Chondrocyte (in vitro differentiated cells): ENCODE data around the gene MPZL2. TPM values are rescaled to one million over a fixed set of nuclear protein-coding genes. Genes with fewer than 3 reads are reported as not detected.

ENCODE experiments used
- DNase-seq: peaks from one replicate; pipeline ENCODE4 v3.0.0; 2021; ENCODE audit warnings: mixed read lengths, low spot score
- H3K27ac Mint-ChIP-seq: one replicate; pipeline ENCODE4 v1.8.0; 2021; ENCODE audit warnings: mild to moderate bottlenecking, moderate library complexity, mixed read lengths; ENCODE audit not compliant: unreplicated experiment
- H3K27me3 Mint-ChIP-seq: 2 replicates; pipeline ENCODE4 v1.8.0; 2021; ENCODE audit warnings: low read depth, mixed read lengths
- H3K36me3 Mint-ChIP-seq: 2 replicates; pipeline ENCODE4 v1.8.0; 2021; ENCODE audit warnings: low read depth, mixed read lengths
- H3K4me1 Mint-ChIP-seq: 2 replicates; pipeline ENCODE4 v1.8.0; 2021; ENCODE audit warnings: low read depth, mild to moderate bottlenecking, mixed read lengths
- H3K4me3 Mint-ChIP-seq: one replicate; pipeline ENCODE4 v1.8.0; 2021; ENCODE audit warnings: mild to moderate bottlenecking, moderate library complexity, mixed read lengths; ENCODE audit not compliant: unreplicated experiment
- H3K9me3 Mint-ChIP-seq: 2 replicates; pipeline ENCODE4 v1.8.0; 2021; ENCODE audit warnings: low read depth, mixed read lengths
- CTCF ChIP-seq: fragments of 200-600 bp; sonication (generic); IDR thresholded peaks from 2 replicates; pipeline ENCODE4 v1.5.0; 2021; ENCODE audit warnings: antibody characterized with exemption, mild to moderate bottlenecking, moderate library complexity
- total RNA-seq: library from RNA; stranded (reverse); gene quantifications from 3 replicates; pipeline ENCODE4 v1.2.1, GENCODE V29; 2021

Gene MPZL2
- total RNA-seq, 1 donor from 2014 or later: not detected

GRCh38 chr11:118238421-118238820, 25.7 kb downstream of the MPZL2 start:
- no peaks in the 10 kb centered on the region for H3K9me3 Mint-ChIP-seq
- no peak for DNase-seq
- H3K27me3 Mint-ChIP-seq: peaks cover 46% of the 10 kb centered on the region
- H3K36me3 Mint-ChIP-seq: no peaks in the 10 kb centered on the region
- H3K27ac Mint-ChIP-seq: no peak overlapping the region
- TF ChIP-seq CTCF: no peak
- H3K4me1 Mint-ChIP-seq: peaks cover 6% of the 10 kb centered on the region
- no peak overlapping the region for H3K4me3 Mint-ChIP-seq

- H3K9me3 Mint-ChIP-seq: no peaks in the 10 kb centered on the region
- no peaks in the 10 kb centered on the region for H3K4me1 Mint-ChIP-seq
- no peak overlapping the region for H3K4me3 Mint-ChIP-seq
- DNase-seq: no peak
- peaks cover 31% of the 10 kb centered on the region for H3K27me3 Mint-ChIP-seq
- no peak for TF ChIP-seq CTCF
- no peaks in the 10 kb centered on the region for H3K36me3 Mint-ChIP-seq
- H3K27ac Mint-ChIP-seq: no peak overlapping the region
Observed at GRCh38 chr11:118236170-118236569, 27.9 kb downstream of the MPZL2 start.

- peaks cover 28% of the 10 kb centered on the region for H3K27me3 Mint-ChIP-seq
- no peaks in the 10 kb centered on the region for H3K36me3 Mint-ChIP-seq
- no peaks in the 10 kb centered on the region for H3K9me3 Mint-ChIP-seq
- H3K4me1 Mint-ChIP-seq: no peaks in the 10 kb centered on the region
- H3K27ac Mint-ChIP-seq: no peak overlapping the region
- no peak for DNase-seq
- TF ChIP-seq CTCF: no peak
- no peak overlapping the region for H3K4me3 Mint-ChIP-seq
Observed at GRCh38 chr11:118234833-118235232, 29.3 kb downstream of the MPZL2 start.

- Mint-ChIP-seq H3K4me3 (no peak overlapping the region), H3K4me1 (peaks cover 4% of the 10 kb centered on the region), H3K27ac (no peak overlapping the region), H3K27me3 (peaks cover 27% of the 10 kb centered on the region), H3K9me3 (no peaks in the 10 kb centered on the region), H3K36me3 (no peaks in the 10 kb centered on the region)
- TF ChIP-seq CTCF: no peak
- DNase-seq: no peak
Observed at GRCh38 chr11:118233850-118234249, 30.2 kb downstream of the MPZL2 start.

- H3K27ac Mint-ChIP-seq: no peak overlapping the region
Observed at GRCh38 chr11:118233377-118233776, 30.7 kb downstream of the MPZL2 start.

More at GRCh38 chr11:118233377-118233776, 30.7 kb downstream of the MPZL2 start:
- peaks cover 24% of the 10 kb centered on the region for H3K27me3 Mint-ChIP-seq
- no peak for DNase-seq
- H3K4me3 Mint-ChIP-seq: no peak overlapping the region
- no peaks in the 10 kb centered on the region for H3K36me3 Mint-ChIP-seq
- H3K4me1 Mint-ChIP-seq: peaks cover 4% of the 10 kb centered on the region
- H3K9me3 Mint-ChIP-seq: no peaks in the 10 kb centered on the region
- no peak for TF ChIP-seq CTCF
